ENCODE results near the gene FMN1.

- TF ChIP-seq, protein P1, sequence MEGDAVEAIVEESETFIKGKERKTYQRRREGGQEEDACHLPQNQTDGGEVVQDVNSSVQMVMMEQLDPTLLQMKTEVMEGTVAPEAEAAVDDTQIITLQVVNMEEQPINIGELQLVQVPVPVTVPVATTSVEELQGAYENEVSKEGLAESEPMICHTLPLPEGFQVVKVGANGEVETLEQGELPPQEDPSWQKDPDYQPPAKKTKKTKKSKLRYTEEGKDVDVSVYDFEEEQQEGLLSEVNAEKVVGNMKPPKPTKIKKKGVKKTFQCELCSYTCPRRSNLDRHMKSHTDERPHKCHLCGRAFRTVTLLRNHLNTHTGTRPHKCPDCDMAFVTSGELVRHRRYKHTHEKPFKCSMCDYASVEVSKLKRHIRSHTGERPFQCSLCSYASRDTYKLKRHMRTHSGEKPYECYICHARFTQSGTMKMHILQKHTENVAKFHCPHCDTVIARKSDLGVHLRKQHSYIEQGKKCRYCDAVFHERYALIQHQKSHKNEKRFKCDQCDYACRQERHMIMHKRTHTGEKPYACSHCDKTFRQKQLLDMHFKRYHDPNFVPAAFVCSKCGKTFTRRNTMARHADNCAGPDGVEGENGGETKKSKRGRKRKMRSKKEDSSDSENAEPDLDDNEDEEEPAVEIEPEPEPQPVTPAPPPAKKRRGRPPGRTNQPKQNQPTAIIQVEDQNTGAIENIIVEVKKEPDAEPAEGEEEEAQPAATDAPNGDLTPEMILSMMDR (IDR thresholded peaks at IDR 0.05), result no peak
- TF ChIP-seq POLR2A (IDR thresholded peaks at IDR 0.05), result no peak
Observed at GRCh38 chr15:33160581-33161165, 33.8 kb downstream of the FMN1 start.

Measured in body of pancreas (tissue), 4 donors.